ENCODE data around the gene GARNL3. TPM values are rescaled to one million over a fixed set of nuclear protein-coding genes. Genes with fewer than 3 reads are reported as not detected.

GARNL3 gene, protein sequence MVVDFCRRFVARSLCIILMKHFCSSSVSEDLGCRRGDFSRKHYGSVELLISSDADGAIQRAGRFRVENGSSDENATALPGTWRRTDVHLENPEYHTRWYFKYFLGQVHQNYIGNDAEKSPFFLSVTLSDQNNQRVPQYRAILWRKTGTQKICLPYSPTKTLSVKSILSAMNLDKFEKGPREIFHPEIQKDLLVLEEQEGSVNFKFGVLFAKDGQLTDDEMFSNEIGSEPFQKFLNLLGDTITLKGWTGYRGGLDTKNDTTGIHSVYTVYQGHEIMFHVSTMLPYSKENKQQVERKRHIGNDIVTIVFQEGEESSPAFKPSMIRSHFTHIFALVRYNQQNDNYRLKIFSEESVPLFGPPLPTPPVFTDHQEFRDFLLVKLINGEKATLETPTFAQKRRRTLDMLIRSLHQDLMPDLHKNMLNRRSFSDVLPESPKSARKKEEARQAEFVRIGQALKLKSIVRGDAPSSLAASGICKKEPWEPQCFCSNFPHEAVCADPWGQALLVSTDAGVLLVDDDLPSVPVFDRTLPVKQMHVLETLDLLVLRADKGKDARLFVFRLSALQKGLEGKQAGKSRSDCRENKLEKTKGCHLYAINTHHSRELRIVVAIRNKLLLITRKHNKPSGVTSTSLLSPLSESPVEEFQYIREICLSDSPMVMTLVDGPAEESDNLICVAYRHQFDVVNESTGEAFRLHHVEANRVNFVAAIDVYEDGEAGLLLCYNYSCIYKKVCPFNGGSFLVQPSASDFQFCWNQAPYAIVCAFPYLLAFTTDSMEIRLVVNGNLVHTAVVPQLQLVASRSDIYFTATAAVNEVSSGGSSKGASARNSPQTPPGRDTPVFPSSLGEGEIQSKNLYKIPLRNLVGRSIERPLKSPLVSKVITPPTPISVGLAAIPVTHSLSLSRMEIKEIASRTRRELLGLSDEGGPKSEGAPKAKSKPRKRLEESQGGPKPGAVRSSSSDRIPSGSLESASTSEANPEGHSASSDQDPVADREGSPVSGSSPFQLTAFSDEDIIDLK
- polyA plus RNA-seq (2012; ENCODE audit: low read depth, missing spikeins) = 2.9 TPM

GRCh38 chr9:127264462-127265219, at the start of gene GARNL3:
GARNL3 (plus strand) TSS chr9:127264774; CDS start chr9:127264878, 104 bp downstream.
- TF ChIP-seq POU2F2 (IDR thresholded peaks at IDR 0.05; ENCODE audit: low read depth, low read length) = no peak
- no peak for TF ChIP-seq POLR2A (IDR thresholded peaks at IDR 0.05; ENCODE audit: low read depth, low read length)
- no peak for TF ChIP-seq SPI1 (IDR thresholded peaks at IDR 0.05; ENCODE audit: low read depth, low read length)
- TF ChIP-seq TAF1 (IDR thresholded peaks at IDR 0.05; ENCODE audit: low read depth, low read length) = no peak
- no peak for TF ChIP-seq POLR2AphosphoS5 (IDR thresholded peaks at IDR 0.05; ENCODE audit: low read depth, low read length)
- no peak for TF ChIP-seq PAX5 (IDR thresholded peaks at IDR 0.05; ENCODE audit: insufficient read depth, low read length, severe bottlenecking)
- DNase-seq (ENCODE audit: insufficient read length, low spot score) (no peak), FAIRE-seq (no peak)

- no peak for FAIRE-seq
- no peak for DNase-seq (ENCODE audit: insufficient read length, low spot score)
- no peak for TF ChIP-seq POLR2AphosphoS5 (IDR thresholded peaks at IDR 0.05; ENCODE audit: low read depth, low read length)
- no peak for TF ChIP-seq SPI1 (IDR thresholded peaks at IDR 0.05; ENCODE audit: low read depth, low read length)
- no peak for TF ChIP-seq PAX5 (IDR thresholded peaks at IDR 0.05; ENCODE audit: insufficient read depth, low read length, severe bottlenecking)
- no peak for TF ChIP-seq TAF1 (IDR thresholded peaks at IDR 0.05; ENCODE audit: low read depth, low read length)
- no peak for TF ChIP-seq POU2F2 (IDR thresholded peaks at IDR 0.05; ENCODE audit: low read depth, low read length)
- TF ChIP-seq POLR2A (IDR thresholded peaks at IDR 0.05; ENCODE audit: low read depth, low read length) = no peak
These were observed 49.0 kb upstream of the GARNL3 start for GRCh38 chr9:127215268-127216209.

DNA sequence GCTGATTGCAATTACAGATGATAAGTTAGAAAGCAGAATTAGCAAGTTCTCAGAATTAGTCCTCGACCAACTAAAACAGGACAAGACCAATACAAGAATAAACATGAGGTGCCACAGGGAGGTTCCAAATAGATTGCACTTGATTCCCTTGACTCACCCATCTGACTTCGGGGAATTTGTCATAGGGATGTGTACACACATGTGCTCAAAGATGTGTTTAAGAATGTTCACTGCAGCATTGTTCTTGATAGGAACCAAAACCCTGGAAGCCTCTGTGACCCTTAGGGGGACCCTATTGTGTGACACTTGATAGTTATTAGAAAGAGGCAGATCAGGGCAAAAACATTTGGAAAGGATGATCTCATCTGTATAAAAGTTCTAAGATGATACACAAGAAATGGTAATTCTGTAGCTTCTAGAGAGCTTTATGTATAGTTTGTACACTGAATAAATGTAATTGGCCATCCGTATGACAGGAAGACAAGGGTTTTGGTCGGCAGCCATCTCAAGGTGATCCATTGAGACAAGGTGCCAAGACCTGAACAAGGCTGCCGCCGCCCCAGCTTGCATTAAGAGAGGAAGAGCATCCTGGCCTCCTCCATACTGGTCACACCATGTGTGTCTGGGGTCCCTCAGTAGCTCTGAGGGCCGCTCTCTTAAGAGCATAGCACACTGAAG, 48.2 kb upstream of the GARNL3 start:
- TF ChIP-seq POLR2A (IDR thresholded peaks at IDR 0.05; ENCODE audit: low read depth, low read length) (no peak), SPI1 (IDR thresholded peaks at IDR 0.05; ENCODE audit: low read depth, low read length) (no peak), TAF1 (IDR thresholded peaks at IDR 0.05; ENCODE audit: low read depth, low read length) (no peak), POU2F2 (IDR thresholded peaks at IDR 0.05; ENCODE audit: low read depth, low read length) (no peak), POLR2AphosphoS5 (IDR thresholded peaks at IDR 0.05; ENCODE audit: low read depth, low read length) (no peak), PAX5 (IDR thresholded peaks at IDR 0.05; ENCODE audit: insufficient read depth, low read length, severe bottlenecking) (no peak)
- DNase-seq (ENCODE audit: insufficient read length, low spot score) = no peak
- FAIRE-seq = no peak

DNA sequence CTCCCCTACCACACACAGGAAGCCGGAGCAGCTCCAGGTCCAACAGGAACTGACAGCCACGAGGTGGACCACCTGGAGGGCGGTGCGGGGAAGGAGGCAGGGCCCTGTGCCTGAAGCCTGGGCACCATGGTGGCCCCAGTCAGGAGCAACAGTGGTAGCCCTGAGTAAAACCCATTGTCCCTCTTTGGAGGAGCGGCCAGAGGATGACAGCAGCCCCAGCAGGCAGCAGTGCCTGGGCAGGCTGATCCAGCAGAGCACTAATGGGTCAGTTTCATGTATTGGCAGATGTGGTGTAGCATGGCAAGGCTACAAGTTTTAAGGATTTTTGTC, 47.7 kb upstream of the GARNL3 start:
- TF ChIP-seq POLR2AphosphoS5 (IDR thresholded peaks at IDR 0.05; ENCODE audit: low read depth, low read length) (no peak), SPI1 (IDR thresholded peaks at IDR 0.05; ENCODE audit: low read depth, low read length) (no peak), TAF1 (IDR thresholded peaks at IDR 0.05; ENCODE audit: low read depth, low read length) (no peak)
- FAIRE-seq (no peak), DNase-seq (ENCODE audit: insufficient read length, low spot score) (no peak)

GRCh38 chr9:127218818-127219217, 45.8 kb upstream of the GARNL3 start:
- TF ChIP-seq SPI1 (IDR thresholded peaks at IDR 0.05; ENCODE audit: low read depth, low read length) = no peak
- TF ChIP-seq PAX5 (IDR thresholded peaks at IDR 0.05; ENCODE audit: insufficient read depth, low read length, severe bottlenecking) = no peak
- no peak for TF ChIP-seq POU2F2 (IDR thresholded peaks at IDR 0.05; ENCODE audit: low read depth, low read length)
- FAIRE-seq (no peak), DNase-seq (ENCODE audit: insufficient read length, low spot score) (no peak)

- FAIRE-seq = no peak
- no peak for DNase-seq (ENCODE audit: insufficient read length, low spot score)
- TF ChIP-seq TAF1 (IDR thresholded peaks at IDR 0.05; ENCODE audit: low read depth, low read length) (no peak), POLR2AphosphoS5 (IDR thresholded peaks at IDR 0.05; ENCODE audit: low read depth, low read length) (no peak), PAX5 (IDR thresholded peaks at IDR 0.05; ENCODE audit: insufficient read depth, low read length, severe bottlenecking) (no peak), POU2F2 (IDR thresholded peaks at IDR 0.05; ENCODE audit: low read depth, low read length) (no peak), POLR2A (IDR thresholded peaks at IDR 0.05; ENCODE audit: low read depth, low read length) (no peak), SPI1 (IDR thresholded peaks at IDR 0.05; ENCODE audit: low read depth, low read length) (no peak)
These were observed 45.1 kb upstream of the GARNL3 start for GRCh38 chr9:127219520-127219919.

DNA sequence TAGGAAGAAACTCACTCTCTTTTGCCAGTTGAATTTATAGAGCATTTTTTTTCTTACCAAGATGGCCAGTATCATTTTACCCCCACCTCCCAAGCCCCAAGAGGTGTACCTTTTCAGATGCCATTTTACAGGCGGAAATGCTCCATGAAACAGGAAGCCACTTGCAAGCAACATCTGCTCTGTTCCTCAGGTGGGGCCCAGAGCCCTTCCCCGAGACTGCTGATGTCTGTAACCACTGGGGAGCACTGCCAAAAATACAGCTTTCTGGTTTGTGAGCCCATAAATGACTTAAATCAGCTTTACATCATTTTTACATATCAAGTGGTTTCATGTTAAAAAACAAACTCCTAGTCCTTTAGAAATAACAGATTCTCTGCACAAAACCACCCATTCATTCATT, 42.9 kb upstream of the GARNL3 start:
- peak; percentile 57 for FAIRE-seq
- DNase-seq (ENCODE audit: insufficient read length, low spot score) = no peak
- TF ChIP-seq PAX5 (IDR thresholded peaks at IDR 0.05; ENCODE audit: insufficient read depth, low read length, severe bottlenecking) = no peak
- peak; percentile 42 for TF ChIP-seq SPI1 (IDR thresholded peaks at IDR 0.05; ENCODE audit: low read depth, low read length)

Measured in GM12891 (cell line).